GM23338 (cell line): ENCODE data around the gene UFSP1.

ENCODE experiments used
- CTCF ChIP-seq, 2 experiments: fragments of 200-600 bp in 1 of 2; sonication (generic) in 1 of 2; conservative IDR thresholded peaks; 2 replicates each; pipeline versions ENCODE4 v1.5.1 to v1.6.1; 2016 to 2017; ENCODE audit warnings: antibody characterized with exemption in 2 of 2, low read depth in 2 of 2, mild to moderate bottlenecking in 2 of 2, moderate library complexity in 1 of 2
- EZH2 ChIP-seq: fragments of 200-600 bp; sonication (generic); IDR thresholded peaks from one replicate; pipeline ENCODE4 v1.8.0; 2017; ENCODE audit warnings: antibody characterized with exemption, mild to moderate bottlenecking, low read depth; ENCODE audit not compliant: unreplicated experiment
- EZH2phosphoT487 ChIP-seq: fragments of 200-600 bp; sonication (generic); IDR thresholded peaks from one replicate; pipeline ENCODE4 v1.8.1; 2018; ENCODE audit warnings: antibody characterized with exemption; ENCODE audit not compliant: unreplicated experiment
- JUNB ChIP-seq: IDR thresholded peaks from one replicate; pipeline ENCODE4 v1.6.1; 2016; ENCODE audit warnings: antibody characterized with exemption; ENCODE audit not compliant: unreplicated experiment
- NANOG ChIP-seq: IDR thresholded peaks from 2 replicates; pipeline ENCODE4 v1.6.1; 2016; ENCODE audit warnings: antibody characterized with exemption, borderline replicate concordance
- POLR2AphosphoS5 ChIP-seq: IDR thresholded peaks from 2 replicates; pipeline ENCODE4 v1.6.1; 2016; ENCODE audit warnings: antibody characterized with exemption, low read depth
- STAT1 ChIP-seq: IDR thresholded peaks from one replicate; pipeline ENCODE4 v1.6.1; 2016; ENCODE audit warnings: antibody characterized with exemption; ENCODE audit not compliant: unreplicated experiment
- ZNF331 ChIP-seq: fragments of 250-450 bp; sonication (Bioruptor Pico); IDR thresholded peaks from 2 replicates; pipeline ENCODE4 v1.5.0; 2020; ENCODE audit warnings: low read depth, mild to moderate bottlenecking, moderate library complexity
- TF ChIP-seq, protein P1 (sequence below): IDR thresholded peaks from one replicate; pipeline ENCODE4 v1.6.1; 2018; ENCODE audit warnings: antibody characterized with exemption; ENCODE audit not compliant: unreplicated experiment

DNA sequence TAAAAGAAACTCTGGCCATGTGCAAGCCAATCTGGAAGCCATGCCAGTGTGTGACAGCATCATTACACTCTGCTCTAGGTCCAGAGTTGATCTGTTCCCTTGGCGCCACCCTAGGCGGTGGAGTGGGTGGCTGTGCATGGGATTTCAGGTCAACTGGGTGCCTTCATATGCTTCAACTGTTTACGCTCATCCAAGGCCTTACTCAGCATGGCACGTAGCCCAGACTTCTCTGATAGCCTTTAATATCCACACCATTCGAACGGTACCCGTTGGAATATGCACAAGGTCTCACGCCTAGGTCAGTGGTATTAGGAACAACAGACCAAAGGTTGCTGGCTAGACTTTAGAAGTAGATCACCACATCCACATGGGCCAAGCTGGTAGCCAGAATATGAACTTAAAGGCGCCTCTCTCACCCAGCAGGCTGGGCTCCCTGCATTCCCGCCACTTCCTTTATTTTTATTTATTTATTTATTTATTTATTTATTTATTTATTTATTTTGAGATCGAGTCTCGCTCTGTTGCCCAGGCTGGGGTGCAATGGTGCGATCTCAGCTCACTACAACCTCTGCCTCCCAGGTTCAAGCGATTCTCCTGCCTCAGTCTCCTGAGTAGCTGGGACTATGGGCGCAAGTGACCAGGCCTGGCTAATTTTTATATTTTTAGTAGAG lies 24.8 kb upstream of the UFSP1 start:
- TF ChIP-seq CTCF (conservative IDR thresholded peaks at IDR 0.05; ENCODE audit: low read depth in 2 of 2): no peak
- no peak for TF ChIP-seq NANOG
- no peak for TF ChIP-seq EZH2
- TF ChIP-seq, protein P1, sequence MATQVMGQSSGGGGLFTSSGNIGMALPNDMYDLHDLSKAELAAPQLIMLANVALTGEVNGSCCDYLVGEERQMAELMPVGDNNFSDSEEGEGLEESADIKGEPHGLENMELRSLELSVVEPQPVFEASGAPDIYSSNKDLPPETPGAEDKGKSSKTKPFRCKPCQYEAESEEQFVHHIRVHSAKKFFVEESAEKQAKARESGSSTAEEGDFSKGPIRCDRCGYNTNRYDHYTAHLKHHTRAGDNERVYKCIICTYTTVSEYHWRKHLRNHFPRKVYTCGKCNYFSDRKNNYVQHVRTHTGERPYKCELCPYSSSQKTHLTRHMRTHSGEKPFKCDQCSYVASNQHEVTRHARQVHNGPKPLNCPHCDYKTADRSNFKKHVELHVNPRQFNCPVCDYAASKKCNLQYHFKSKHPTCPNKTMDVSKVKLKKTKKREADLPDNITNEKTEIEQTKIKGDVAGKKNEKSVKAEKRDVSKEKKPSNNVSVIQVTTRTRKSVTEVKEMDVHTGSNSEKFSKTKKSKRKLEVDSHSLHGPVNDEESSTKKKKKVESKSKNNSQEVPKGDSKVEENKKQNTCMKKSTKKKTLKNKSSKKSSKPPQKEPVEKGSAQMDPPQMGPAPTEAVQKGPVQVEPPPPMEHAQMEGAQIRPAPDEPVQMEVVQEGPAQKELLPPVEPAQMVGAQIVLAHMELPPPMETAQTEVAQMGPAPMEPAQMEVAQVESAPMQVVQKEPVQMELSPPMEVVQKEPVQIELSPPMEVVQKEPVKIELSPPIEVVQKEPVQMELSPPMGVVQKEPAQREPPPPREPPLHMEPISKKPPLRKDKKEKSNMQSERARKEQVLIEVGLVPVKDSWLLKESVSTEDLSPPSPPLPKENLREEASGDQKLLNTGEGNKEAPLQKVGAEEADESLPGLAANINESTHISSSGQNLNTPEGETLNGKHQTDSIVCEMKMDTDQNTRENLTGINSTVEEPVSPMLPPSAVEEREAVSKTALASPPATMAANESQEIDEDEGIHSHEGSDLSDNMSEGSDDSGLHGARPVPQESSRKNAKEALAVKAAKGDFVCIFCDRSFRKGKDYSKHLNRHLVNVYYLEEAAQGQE: no peak
- no peak for TF ChIP-seq POLR2AphosphoS5
- no peak for TF ChIP-seq ZNF331 (CRISPR knock-in tag)
- TF ChIP-seq JUNB: no peak
- TF ChIP-seq EZH2phosphoT487: no peak
- TF ChIP-seq STAT1: no peak
